GM13977 (cell line): ENCODE data around the gene CIRBP.

Experiments
- DNase-seq: peaks from one replicate; pipeline ENCODE4 v3.0.0; 2012; ENCODE audit warnings: low spot score
- CTCF ChIP-seq: IDR thresholded peaks from 2 replicates; pipeline ENCODE4 v1.5.1; 2012; ENCODE audit warnings: mild to moderate bottlenecking, control low read depth; ENCODE audit not compliant: insufficient read depth; ENCODE audit errors: extremely low read depth, missing control alignments
- in situ Hi-C: fragments of 300-500 bp; cut with MboI; formaldehyde crosslinking; loops from one replicate; pipeline ENCODE4 v1.12.0; 2022; ENCODE audit warnings: low sequenced_read_pairs, low pct_unique_long_range_greater_than_20kb, mixed read lengths, inconsistent platforms; ENCODE audit not compliant: unreplicated experiment

The CIRBP gene

GRCh38 chr19:1249298-1249989, 19.7 kb upstream of the CIRBP start:
- no peak for TF ChIP-seq CTCF
- in situ Hi-C loops: no loop called here
- peak; percentile 99 for DNase-seq

- no peak for DNase-seq
- in situ Hi-C loops: no loop called here
- no peak for TF ChIP-seq CTCF
These were observed 19.1 kb upstream of the CIRBP start for GRCh38 chr19:1249990-1250436.

GRCh38 chr19:1250437-1251260, 18.5 kb upstream of the CIRBP start:
- in situ Hi-C loops: no loop called here
- DNase-seq: peak; percentile 75
- TF ChIP-seq CTCF: peak; percentile 2

GRCh38 chr19:1251330-1252220, 17.6 kb upstream of the CIRBP start:
- DNase-seq: no peak
- in situ Hi-C loops: no loop called here
- no peak for TF ChIP-seq CTCF

- no peak for TF ChIP-seq CTCF
- peak; percentile 70 for DNase-seq
- in situ Hi-C loops: no loop called here
These were observed 16.8 kb upstream of the CIRBP start for GRCh38 chr19:1252221-1252820.
